HEK293 (cell line): Measurements from ENCODE around the gene SLMAP.

Experiments
- KLF8 ChIP-seq: fragments of 450-650 bp; formaldehyde crosslinking; IDR thresholded peaks from 2 replicates; pipeline ENCODE4 v1.5.1; 2016; ENCODE audit warnings: missing biosample characterization, missing genetic modification characterization
- MYNN ChIP-seq: fragments of 450-650 bp; formaldehyde crosslinking; IDR thresholded peaks from 2 replicates; pipeline ENCODE4 v1.5.1; 2016; ENCODE audit warnings: missing biosample characterization, missing genetic modification characterization, borderline replicate concordance
- ZFHX2 ChIP-seq: fragments of 450-650 bp; formaldehyde crosslinking; conservative IDR thresholded peaks from 2 replicates; pipeline ENCODE4 v1.5.1; 2016; ENCODE audit warnings: missing biosample characterization, missing genetic modification characterization
- ZNF114 ChIP-seq: fragments of 450-650 bp; formaldehyde crosslinking; IDR thresholded peaks from 2 replicates; pipeline ENCODE4 v1.5.0; 2017; ENCODE audit warnings: missing biosample characterization, missing genetic modification characterization
- ZNF169 ChIP-seq: fragments of 450-650 bp; formaldehyde crosslinking; IDR thresholded peaks from 2 replicates; pipeline ENCODE4 v1.5.1; 2016; ENCODE audit warnings: missing biosample characterization, missing genetic modification characterization
- ZNF274 ChIP-seq, 2 experiments: fragments of 200-500 bp in 1 of 2; fragments of 450-650 bp in 1 of 2; sonication (Bioruptor generic) in 1 of 2; formaldehyde crosslinking in 1 of 2; IDR thresholded peaks; 2 replicates each; pipeline versions ENCODE4 v1.5.1 to v1.6.1; 2014 to 2016; ENCODE audit warnings: borderline replicate concordance in 1 of 2, inconsistent platforms in 1 of 2, low read length in 1 of 2, missing biosample characterization in 1 of 2, missing genetic modification characterization in 1 of 2
- ZNF324 ChIP-seq: fragments of 450-650 bp; formaldehyde crosslinking; IDR thresholded peaks from 2 replicates; pipeline ENCODE4 v1.5.1; 2016; ENCODE audit warnings: missing biosample characterization, missing genetic modification characterization
- ZNF610 ChIP-seq: fragments of 450-650 bp; formaldehyde crosslinking; IDR thresholded peaks from 2 replicates; pipeline ENCODE4 v1.5.1; 2016; ENCODE audit warnings: missing biosample characterization, missing genetic modification characterization, borderline replicate concordance
- TF ChIP-seq, protein P1 (sequence below): fragments of 450-650 bp; formaldehyde crosslinking; IDR thresholded peaks from 2 replicates; pipeline ENCODE4 v1.5.1; 2016; ENCODE audit warnings: missing biosample characterization, missing genetic modification characterization
- TF ChIP-seq, protein P2 (sequence below): fragments of 450-650 bp; formaldehyde crosslinking; IDR thresholded peaks from 2 replicates; pipeline ENCODE4 v1.5.1; 2016; ENCODE audit warnings: missing biosample characterization, missing genetic modification characterization

DNA sequence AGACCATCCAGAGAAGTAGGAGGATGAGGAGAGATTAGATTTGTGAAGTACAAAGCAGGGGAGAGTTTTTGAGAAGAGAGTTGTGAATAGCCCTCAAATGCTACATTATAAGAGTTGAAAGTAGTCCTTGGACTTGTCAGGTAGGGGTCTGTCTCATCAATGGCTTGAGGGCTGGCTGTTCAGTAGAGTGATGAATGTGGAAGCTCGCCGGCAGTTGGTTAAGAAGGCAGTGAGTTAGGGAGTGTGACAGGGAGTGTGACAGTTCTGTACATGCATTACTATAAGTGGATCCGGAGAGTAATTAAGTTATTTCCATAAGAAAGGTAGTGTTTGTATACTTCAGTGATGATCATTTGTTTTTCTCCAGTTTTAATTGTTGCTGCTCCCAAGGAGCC lies 32.5 kb downstream of the SLMAP start:
- TF ChIP-seq ZNF610 (tag by site-specific recombination) (no peak), KLF8 (tag by site-specific recombination) (no peak), ZNF169 (no peak), ZNF114 (tag by site-specific recombination) (no peak), MYNN (no peak), ZNF324 (no peak), ZFHX2 (tag by site-specific recombination) (no peak), ZNF274 (IDR thresholded peaks at IDR 0.05; ENCODE audit: low read length) (no peak), ZNF274 (tag by site-specific recombination; IDR thresholded peaks at IDR 0.05; ENCODE audit: borderline replicate concordance) (no peak)
- TF ChIP-seq, protein P1, sequence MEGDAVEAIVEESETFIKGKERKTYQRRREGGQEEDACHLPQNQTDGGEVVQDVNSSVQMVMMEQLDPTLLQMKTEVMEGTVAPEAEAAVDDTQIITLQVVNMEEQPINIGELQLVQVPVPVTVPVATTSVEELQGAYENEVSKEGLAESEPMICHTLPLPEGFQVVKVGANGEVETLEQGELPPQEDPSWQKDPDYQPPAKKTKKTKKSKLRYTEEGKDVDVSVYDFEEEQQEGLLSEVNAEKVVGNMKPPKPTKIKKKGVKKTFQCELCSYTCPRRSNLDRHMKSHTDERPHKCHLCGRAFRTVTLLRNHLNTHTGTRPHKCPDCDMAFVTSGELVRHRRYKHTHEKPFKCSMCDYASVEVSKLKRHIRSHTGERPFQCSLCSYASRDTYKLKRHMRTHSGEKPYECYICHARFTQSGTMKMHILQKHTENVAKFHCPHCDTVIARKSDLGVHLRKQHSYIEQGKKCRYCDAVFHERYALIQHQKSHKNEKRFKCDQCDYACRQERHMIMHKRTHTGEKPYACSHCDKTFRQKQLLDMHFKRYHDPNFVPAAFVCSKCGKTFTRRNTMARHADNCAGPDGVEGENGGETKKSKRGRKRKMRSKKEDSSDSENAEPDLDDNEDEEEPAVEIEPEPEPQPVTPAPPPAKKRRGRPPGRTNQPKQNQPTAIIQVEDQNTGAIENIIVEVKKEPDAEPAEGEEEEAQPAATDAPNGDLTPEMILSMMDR: no peak
- TF ChIP-seq, protein P2, sequence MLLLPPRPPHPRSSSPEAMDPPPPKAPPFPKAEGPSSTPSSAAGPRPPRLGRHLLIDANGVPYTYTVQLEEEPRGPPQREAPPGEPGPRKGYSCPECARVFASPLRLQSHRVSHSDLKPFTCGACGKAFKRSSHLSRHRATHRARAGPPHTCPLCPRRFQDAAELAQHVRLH (tag by site-specific recombination): no peak
